Stimulated activated CD4-positive, alpha-beta T cell treated with anti-CD3 and anti-CD28 coated beads, Interleukin-15, amount 100 ng/mL, for 1 hour (primary cell): ENCODE data around the gene NLRP1.
"Not testable (repeated sequence)": the region's sequence is repeated elsewhere in the genome, so short reads cannot be mapped to it uniquely, and the experiment has no call there.

Experiments used
- DNase-seq, 2 donors: peaks; one replicate each; pipeline ENCODE4 v3.0.0-alpha.2; 2020; ENCODE audit warnings: low read depth in 1 of 2, low spot score in 1 of 2

The NLRP1 gene

GRCh38 chr17:5588584-5588983, 4.3 kb upstream of the NLRP1 start:
- no peak for DNase-seq

- no peak for DNase-seq
Measured at GRCh38 chr17:5587438-5588032, 3.2 kb upstream of the NLRP1 start.

- no peak for DNase-seq
Measured at GRCh38 chr17:5585836-5586521, 1.7 kb upstream of the NLRP1 start.

- DNase-seq = no peak
Measured at GRCh38 chr17:5585287-5585794, 1.0 kb upstream of the NLRP1 start.

- DNase-seq = no peak
Measured at GRCh38 chr17:5583426-5584382, 605 bp downstream of the NLRP1 start.

GRCh38 chr17:5582209-5583185, 1.8 kb downstream of the NLRP1 start:
- DNase-seq = no peak

GRCh38 chr17:5581655-5582054, 2.7 kb downstream of the NLRP1 start:
- no peak for DNase-seq

- DNase-seq = no peak
Measured at GRCh38 chr17:5580969-5581368, 3.3 kb downstream of the NLRP1 start.

GRCh38 chr17:5580367-5580766, 3.9 kb downstream of the NLRP1 start:
- DNase-seq = no peak

GRCh38 chr17:5578768-5579167, 5.5 kb downstream of the NLRP1 start:
- DNase-seq = not testable (repeated sequence)

- not testable (repeated sequence) for DNase-seq
Measured at GRCh38 chr17:5573017-5573416, 11.3 kb downstream of the NLRP1 start.

GRCh38 chr17:5571281-5571680, 13.0 kb downstream of the NLRP1 start:
- no peak for DNase-seq

GRCh38 chr17:5565808-5566207, 18.5 kb downstream of the NLRP1 start:
- no peak for DNase-seq

GRCh38 chr17:5563456-5563855, 20.9 kb downstream of the NLRP1 start:
- DNase-seq = no peak

GRCh38 chr17:5562661-5563360, 21.5 kb downstream of the NLRP1 start:
- DNase-seq = no peak

GRCh38 chr17:5561736-5562571, 22.4 kb downstream of the NLRP1 start:
- no peak for DNase-seq

- DNase-seq = no peak
Measured at GRCh38 chr17:5560361-5560988, 23.8 kb downstream of the NLRP1 start.
